Nephron progenitor cell (in vitro differentiated cells): ENCODE measurements around the gene E2F3.

ENCODE experiments used
- DNase-seq: peaks from one replicate; pipeline ENCODE4 v3.0.0; 2021
- H3K27ac Mint-ChIP-seq: 2 replicates; pipeline ENCODE4 v1.8.0; 2021; ENCODE audit warnings: mild to moderate bottlenecking, moderate library complexity, mixed read lengths
- H3K27me3 Mint-ChIP-seq: 2 replicates; pipeline ENCODE4 v1.8.0; 2021; ENCODE audit warnings: mild to moderate bottlenecking, low read depth, mixed read lengths; ENCODE audit not compliant: poor library complexity
- H3K36me3 Mint-ChIP-seq: 2 replicates; pipeline ENCODE4 v1.8.0; 2021; ENCODE audit warnings: low read depth, mixed read lengths
- H3K4me1 Mint-ChIP-seq: 2 replicates; pipeline ENCODE4 v1.8.0; 2021; ENCODE audit warnings: mixed read lengths
- H3K4me3 Mint-ChIP-seq: 2 replicates; pipeline ENCODE4 v1.8.0; 2021; ENCODE audit warnings: mild to moderate bottlenecking, moderate library complexity, mixed read lengths
- H3K9me3 Mint-ChIP-seq: 2 replicates; pipeline ENCODE4 v1.8.0; 2021; ENCODE audit warnings: mild to moderate bottlenecking, moderate library complexity, mixed read lengths
- CTCF ChIP-seq: fragments of 200-600 bp; sonication (generic); IDR thresholded peaks from 2 replicates; pipeline ENCODE4 v1.5.0; 2021; ENCODE audit warnings: antibody characterized with exemption

The E2F3 gene

GRCh38 chr6:20370393-20370792 is 31.3 kb upstream of the E2F3 start:
- H3K4me1 Mint-ChIP-seq = peaks cover 14% of the 10 kb centered on the region
- no peak for TF ChIP-seq CTCF
- no peak overlapping the region for H3K4me3 Mint-ChIP-seq
- no peak overlapping the region for H3K27ac Mint-ChIP-seq
- no peaks in the 10 kb centered on the region for H3K27me3 Mint-ChIP-seq
- no peaks in the 10 kb centered on the region for H3K36me3 Mint-ChIP-seq
- H3K9me3 Mint-ChIP-seq = no peaks in the 10 kb centered on the region
- DNase-seq = no peak

- H3K9me3 Mint-ChIP-seq = no peaks in the 10 kb centered on the region
- H3K27ac Mint-ChIP-seq = no peak overlapping the region
- DNase-seq = no peak
- H3K36me3 Mint-ChIP-seq = no peaks in the 10 kb centered on the region
- no peak for TF ChIP-seq CTCF
- peaks cover 3% of the 10 kb centered on the region for H3K27me3 Mint-ChIP-seq
- peaks cover 14% of the 10 kb centered on the region for H3K4me1 Mint-ChIP-seq
- no peak overlapping the region for H3K4me3 Mint-ChIP-seq
Measured at GRCh38 chr6:20370801-20371200, 30.9 kb upstream of the E2F3 start.

- Mint-ChIP-seq H3K4me3 (no peak overlapping the region), H3K36me3 (no peaks in the 10 kb centered on the region), H3K27ac (no peak overlapping the region), H3K9me3 (no peaks in the 10 kb centered on the region), H3K27me3 (peaks cover 5% of the 10 kb centered on the region), H3K4me1 (peaks cover 16% of the 10 kb centered on the region)
- no peak for TF ChIP-seq CTCF
- DNase-seq = no peak
Measured at GRCh38 chr6:20375436-20375835, 26.2 kb upstream of the E2F3 start.

- Mint-ChIP-seq H3K27ac (peak overlapping the region; percentile 66), H3K27me3 (peaks cover 5% of the 10 kb centered on the region), H3K4me1 (peaks cover 16% of the 10 kb centered on the region), H3K36me3 (no peaks in the 10 kb centered on the region), H3K9me3 (peaks cover 8% of the 10 kb centered on the region), H3K4me3 (no peak overlapping the region)
- no peak for TF ChIP-seq CTCF
- DNase-seq = no peak
Measured at GRCh38 chr6:20377623-20378265, 23.9 kb upstream of the E2F3 start.

GRCh38 chr6:20379231-20379630 is 22.4 kb upstream of the E2F3 start:
- DNase-seq = no peak
- Mint-ChIP-seq H3K36me3 (no peaks in the 10 kb centered on the region), H3K27me3 (peaks cover 5% of the 10 kb centered on the region), H3K27ac (no peak overlapping the region), H3K9me3 (peaks cover 8% of the 10 kb centered on the region), H3K4me1 (peaks cover 16% of the 10 kb centered on the region), H3K4me3 (no peak overlapping the region)
- TF ChIP-seq CTCF = no peak

- no peak for TF ChIP-seq CTCF
- DNase-seq = no peak
- no peak overlapping the region for H3K27ac Mint-ChIP-seq
- H3K27me3 Mint-ChIP-seq = peaks cover 16% of the 10 kb centered on the region
- no peaks in the 10 kb centered on the region for H3K4me1 Mint-ChIP-seq
- H3K36me3 Mint-ChIP-seq = no peaks in the 10 kb centered on the region
- H3K4me3 Mint-ChIP-seq = no peak overlapping the region
- peaks cover 5% of the 10 kb centered on the region for H3K9me3 Mint-ChIP-seq
Measured at GRCh38 chr6:20386218-20386617, 15.5 kb upstream of the E2F3 start.
